Measurements from ENCODE around the gene UCN3. TPM values are rescaled to one million over a fixed set of nuclear protein-coding genes. Genes with fewer than 3 reads are reported as not detected.
"Not testable (repeated sequence)": the region's sequence is repeated elsewhere in the genome, so short reads cannot be mapped to it uniquely, and the experiment has no call there.

The UCN3 gene
- total RNA-seq, 6 donors from 2014 or later: 1.3 to 1.6 TPM; not detected in 4

GRCh38 chr10:5400468-5401240, 35.9 kb downstream of the UCN3 start:
- WGBS, 2 donors: 89 to 90% methylated on average over 9 of the region's 9 CpGs

GRCh38 chr10:5402798-5403197, 38.0 kb downstream of the UCN3 start:
- WGBS, 2 donors: 75 to 94% methylated on average over 2 to 3 of the region's 3 CpGs
- Histone ChIP-seq H3K9me3 (no peaks in the 10 kb centered on the region), H3K27ac (no peak overlapping the region), H3K36me3 (no peaks in the 10 kb centered on the region), H3K27me3 (no peaks in the 10 kb centered on the region), H3K4me1 (no peaks in the 10 kb centered on the region), H3K4me3 (no peak overlapping the region)
- ATAC-seq (ENCODE audit: low FRiP score in 2 of 2): no peak
- no peak for DNase-seq
- no peak for TF ChIP-seq CTCF (IDR thresholded peaks at IDR 0.05)
- TF ChIP-seq EP300 (IDR thresholded peaks at IDR 0.05): no peak
- no peak for TF ChIP-seq POLR2AphosphoS5 (IDR thresholded peaks at IDR 0.05)

More at GRCh38 chr10:5400468-5401240, 35.9 kb downstream of the UCN3 start:
- no peak overlapping the region for H3K27ac ChIP-seq
- no peaks in the 10 kb centered on the region for H3K36me3 ChIP-seq
- no peak for ATAC-seq (ENCODE audit: low FRiP score in 2 of 2)
- no peaks in the 10 kb centered on the region for H3K9me3 ChIP-seq
- H3K27me3 ChIP-seq: no peaks in the 10 kb centered on the region
- no peak overlapping the region for H3K4me3 ChIP-seq
- DNase-seq: no peak
- TF ChIP-seq EP300 (IDR thresholded peaks at IDR 0.05) (no peak), POLR2AphosphoS5 (IDR thresholded peaks at IDR 0.05) (no peak), POLR2A (IDR thresholded peaks at IDR 0.05) (no peak), CTCF (IDR thresholded peaks at IDR 0.05) (no peak)
- no peaks in the 10 kb centered on the region for H3K4me1 ChIP-seq

- DNase-seq (no peak), ATAC-seq (ENCODE audit: low FRiP score in 2 of 2) (no peak)
- Histone ChIP-seq H3K27ac (peak within 1 kb of the TSS in 1 of 4 donors; percentile 24), H3K9me3 (no peaks in the 10 kb centered on the region), H3K4me3 (no peak within 1 kb of the TSS), H3K27me3 (no peaks in the 10 kb centered on the region), H3K4me1 (no peaks in the 10 kb centered on the region), H3K36me3 (no peaks in the 10 kb centered on the region)
- 63 to 64% methylated on average over 8 of the region's 8 CpGs for WGBS, 2 donors
- TF ChIP-seq POLR2A (IDR thresholded peaks at IDR 0.05) (no peak), EP300 (IDR thresholded peaks at IDR 0.05) (no peak), CTCF (IDR thresholded peaks at IDR 0.05) (no peak), POLR2AphosphoS5 (IDR thresholded peaks at IDR 0.05) (no peak)
Measured at GRCh38 chr10:5404208-5405041, 39.7 kb downstream of the UCN3 start, which contains the start of gene TUBAL3. Gene TUBAL3 (minus strand): TSS chr10:5404828. CDS start chr10:5404792, 36 bp downstream.

- Histone ChIP-seq H3K27me3 (no peaks in the 10 kb centered on the region), H3K36me3 (no peaks in the 10 kb centered on the region), H3K4me3 (no peak overlapping the region), H3K4me1 (peaks cover 0 to 2% (median 1%) of the 10 kb centered on the region in 4 donors), H3K27ac (no peak overlapping the region), H3K9me3 (no peaks in the 10 kb centered on the region)
- 65 to 67% methylated on average over 1 of the region's 1 CpG for WGBS, 2 donors
- no peak for DNase-seq
- TF ChIP-seq CTCF (IDR thresholded peaks at IDR 0.05): no peak
- no peak for TF ChIP-seq EP300 (IDR thresholded peaks at IDR 0.05)
- TF ChIP-seq POLR2AphosphoS5 (IDR thresholded peaks at IDR 0.05): no peak
- no peak for TF ChIP-seq POLR2A (IDR thresholded peaks at IDR 0.05)
- no peak for ATAC-seq (ENCODE audit: low FRiP score in 2 of 2)
Measured at GRCh38 chr10:5406918-5407317, 42.2 kb downstream of the UCN3 start.

GRCh38 chr10:5410787-5411186, 46.0 kb downstream of the UCN3 start:
- H3K4me1 ChIP-seq: peaks cover 0 to 11% (median 8%) of the 10 kb centered on the region in 4 donors
- not testable (repeated sequence) for H3K27ac ChIP-seq; ATAC-seq (ENCODE audit: low FRiP score in 2 of 2); DNase-seq; H3K4me3 ChIP-seq; H3K27me3 ChIP-seq; H3K9me3 ChIP-seq; H3K36me3 ChIP-seq
